Measurements from ENCODE around the gene MEIOC.

DNA sequence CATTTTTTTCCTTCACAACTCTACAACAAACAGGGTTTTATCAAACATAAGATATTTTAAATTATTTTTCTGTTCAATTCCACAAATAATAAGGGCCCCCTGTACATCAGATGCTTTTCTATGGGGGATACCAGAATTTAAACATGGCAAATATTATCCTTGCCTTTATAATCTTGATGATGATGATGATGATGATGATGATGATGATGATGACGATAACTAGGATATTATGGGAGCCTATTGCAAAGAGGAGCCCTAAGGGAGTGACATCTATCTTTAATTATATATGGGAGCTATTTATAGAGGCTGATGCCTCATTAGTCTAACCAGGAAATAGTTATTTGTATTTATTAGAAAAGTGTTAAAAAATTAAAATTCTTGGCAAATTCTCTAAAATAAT is 6.8 kb downstream of the MEIOC start:
- TF ChIP-seq CTCF (IDR thresholded peaks at IDR 0.05) (no peak), EZH2 (IDR thresholded peaks at IDR 0.05; ENCODE audit: borderline replicate concordance, insufficient read depth, low read depth, low read length, poor library complexity, severe bottlenecking) (no peak)

All from B cell (primary cell).